GM18526 (cell line): ENCODE results near the gene MRRF.

Source experiments
- POLR2A ChIP-seq: IDR thresholded peaks from 3 replicates; pipeline ENCODE4 v1.6.1; 2011; ENCODE audit not compliant: insufficient read length; ENCODE audit errors: extremely low read depth

The MRRF gene

GRCh38 chr9:122225312-122226141 lies 39.2 kb upstream of the MRRF start:
- no peak for TF ChIP-seq POLR2A

GRCh38 chr9:122226142-122226757 lies 38.4 kb upstream of the MRRF start:
- no peak for TF ChIP-seq POLR2A

GRCh38 chr9:122226758-122227574 lies 37.7 kb upstream of the MRRF start:
- no peak for TF ChIP-seq POLR2A

DNA sequence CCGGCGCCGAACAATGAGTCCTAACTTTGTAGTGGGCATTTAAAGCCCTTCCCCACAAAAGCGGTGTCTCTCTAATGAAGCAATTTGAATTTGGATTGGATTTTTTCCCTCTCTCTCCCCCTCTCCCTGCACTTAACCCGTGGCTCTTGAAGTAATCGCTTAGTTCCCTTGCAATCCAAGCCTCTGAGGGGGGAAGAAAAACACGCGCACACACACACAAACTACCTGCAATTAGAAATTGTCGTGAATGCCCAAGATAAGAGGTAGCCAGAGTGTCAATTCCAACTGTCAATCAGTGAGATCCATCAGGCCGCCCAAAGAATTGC lies 37.1 kb upstream of the MRRF start:
- TF ChIP-seq POLR2A = no peak

DNA sequence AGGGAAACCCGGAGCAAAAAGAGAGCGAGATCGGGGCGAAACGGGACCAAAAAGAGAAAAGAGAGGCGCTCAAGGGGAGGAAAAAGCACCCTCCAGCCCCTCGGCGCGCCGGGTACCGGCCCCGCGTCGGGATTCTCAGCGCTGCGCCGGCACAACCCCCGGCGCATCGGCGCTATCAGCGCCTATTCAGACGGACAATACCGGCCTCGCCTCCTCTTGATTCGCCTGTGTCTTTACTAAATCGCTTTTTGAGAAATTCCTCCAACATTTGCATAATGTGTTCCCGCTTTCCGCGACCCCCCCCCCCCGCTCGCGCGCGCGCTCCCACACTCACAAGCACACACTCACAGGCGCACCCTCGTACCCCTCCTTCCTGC lies 36.5 kb upstream of the MRRF start:
- TF ChIP-seq POLR2A = no peak

GRCh38 chr9:122228568-122229484 lies 35.9 kb upstream of the MRRF start, which contains the start of gene LHX6:
Gene LHX6 (minus strand): TSS chr9:122228957. CDS start chr9:122228740, 217 bp downstream.
- TF ChIP-seq POLR2A = no peak

GRCh38 chr9:122229485-122229837 lies 35.2 kb upstream of the MRRF start:
- no peak for TF ChIP-seq POLR2A

GRCh38 chr9:122232796-122233306 lies 31.8 kb upstream of the MRRF start:
- TF ChIP-seq POLR2A = no peak

- TF ChIP-seq POLR2A = no peak
Measured at GRCh38 chr9:122234022-122234748, 30.5 kb upstream of the MRRF start.

- no peak for TF ChIP-seq POLR2A
Measured at GRCh38 chr9:122236681-122237080, 28.0 kb upstream of the MRRF start.

DNA sequence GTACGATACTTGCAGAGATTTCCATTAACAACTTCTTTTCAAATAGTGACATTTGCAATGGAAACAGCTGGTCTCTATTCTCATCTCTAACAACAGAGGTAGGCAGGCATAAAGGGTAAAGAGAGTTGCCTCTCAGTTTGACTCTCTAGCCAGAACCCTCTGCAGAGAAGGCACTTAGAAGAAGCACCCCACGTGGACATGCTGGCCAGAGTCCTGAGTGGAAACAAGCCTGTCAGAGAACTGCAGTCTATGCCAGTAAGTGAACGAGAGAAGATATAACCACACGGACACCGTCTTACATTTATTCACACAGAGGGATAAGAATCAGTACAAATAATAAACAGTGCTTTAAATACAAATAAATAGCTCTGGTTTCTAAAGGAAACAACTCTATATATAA lies 25.0 kb upstream of the MRRF start:
- TF ChIP-seq POLR2A = no peak

GRCh38 chr9:122244349-122244748 lies 20.3 kb upstream of the MRRF start:
- TF ChIP-seq POLR2A = no peak

DNA sequence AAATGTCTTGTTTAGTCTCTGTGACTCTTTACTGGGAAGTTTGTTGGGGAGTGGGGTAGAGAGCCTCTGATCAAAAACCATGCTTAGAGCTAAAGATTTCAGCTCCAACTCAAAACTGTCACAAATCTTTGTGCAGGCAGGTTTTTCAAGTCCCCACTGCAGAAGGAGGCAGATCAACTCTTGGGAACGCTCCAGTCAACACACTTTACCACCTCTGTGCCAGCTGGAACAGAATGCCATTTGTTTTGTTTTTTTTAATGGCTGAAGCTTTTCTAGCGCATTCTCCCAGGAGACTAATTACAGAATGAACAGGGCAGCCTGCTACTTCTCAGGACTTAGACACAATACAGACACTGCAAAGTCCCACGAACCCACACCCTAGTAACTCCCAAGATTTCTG lies 18.0 kb upstream of the MRRF start:
- no peak for TF ChIP-seq POLR2A

DNA sequence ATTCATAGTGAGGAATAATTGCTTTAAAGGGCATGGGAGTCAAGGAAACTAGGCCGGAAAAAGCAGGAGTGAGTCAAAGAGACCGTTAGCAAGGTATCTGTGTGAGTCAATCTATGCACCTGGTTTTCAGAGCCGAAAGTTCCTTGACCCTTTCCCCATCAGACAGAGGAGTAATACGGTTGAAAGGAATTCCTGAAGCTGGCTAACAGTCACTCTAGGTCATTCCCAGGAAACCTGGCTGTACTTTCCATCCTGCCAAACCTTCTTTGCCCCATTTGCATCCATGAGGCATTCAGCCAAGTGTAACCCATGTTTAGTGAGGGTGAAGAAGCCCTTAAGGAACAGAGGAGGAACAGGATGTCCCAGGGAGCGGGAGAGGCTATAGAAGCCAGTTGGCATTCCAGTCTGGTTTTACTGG lies 16.2 kb upstream of the MRRF start:
- no peak for TF ChIP-seq POLR2A
